ENCODE measurements around the gene PPIG.
"Not testable (repeated sequence)": the region's sequence is repeated elsewhere in the genome, so short reads cannot be mapped to it uniquely, and the experiment has no call there.

PPIG gene

GRCh38 chr2:169664978-169665930, 81.1 kb downstream of the PPIG start:
- no peak for DNase-seq

DNA sequence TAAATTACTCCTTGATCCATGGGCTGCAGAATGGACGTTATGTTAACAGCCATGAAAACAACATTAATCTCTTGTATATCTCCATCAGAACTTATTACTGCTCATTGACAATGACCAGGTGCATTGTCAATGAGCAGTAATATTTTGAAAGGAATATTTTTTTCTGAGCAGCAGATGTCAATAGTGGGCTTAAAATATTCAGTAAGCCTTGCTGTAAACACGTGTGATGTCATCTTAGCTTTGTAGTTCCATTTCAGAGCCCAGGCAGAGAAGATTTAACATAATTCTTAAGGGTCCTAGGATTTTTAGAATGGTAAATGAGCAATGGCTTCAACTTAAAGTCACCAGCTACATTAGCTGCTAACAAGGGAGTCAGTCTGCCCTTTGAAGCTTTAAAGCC, 83.4 kb downstream of the PPIG start:
- no peak for DNase-seq

GRCh38 chr2:169670215-169670651, 86.1 kb downstream of the PPIG start:
- no peak for DNase-seq

- DNase-seq, result no peak
Observed at GRCh38 chr2:169670937-169671336, 86.8 kb downstream of the PPIG start.

GRCh38 chr2:169672406-169672805, 88.3 kb downstream of the PPIG start:
- DNase-seq, result no peak

DNA sequence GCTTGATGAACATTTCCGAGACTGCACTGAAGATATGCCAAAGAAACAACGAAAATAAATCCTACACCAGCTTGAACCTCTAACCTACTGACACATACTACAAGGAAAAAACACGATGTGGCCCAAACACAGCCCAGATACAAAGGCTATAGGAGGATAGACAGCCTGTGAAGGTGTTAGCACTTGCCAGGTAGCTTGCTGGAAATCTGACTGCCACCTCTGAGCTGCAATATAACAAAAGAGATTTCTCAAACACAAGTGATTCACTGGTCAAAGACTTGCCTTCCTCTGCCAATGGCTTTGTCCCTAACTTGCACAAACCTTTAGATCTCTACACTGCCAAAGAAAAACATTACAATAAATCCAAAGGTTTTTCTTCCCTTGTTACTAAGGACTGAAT, 89.0 kb downstream of the PPIG start:
- no peak for DNase-seq

DNA sequence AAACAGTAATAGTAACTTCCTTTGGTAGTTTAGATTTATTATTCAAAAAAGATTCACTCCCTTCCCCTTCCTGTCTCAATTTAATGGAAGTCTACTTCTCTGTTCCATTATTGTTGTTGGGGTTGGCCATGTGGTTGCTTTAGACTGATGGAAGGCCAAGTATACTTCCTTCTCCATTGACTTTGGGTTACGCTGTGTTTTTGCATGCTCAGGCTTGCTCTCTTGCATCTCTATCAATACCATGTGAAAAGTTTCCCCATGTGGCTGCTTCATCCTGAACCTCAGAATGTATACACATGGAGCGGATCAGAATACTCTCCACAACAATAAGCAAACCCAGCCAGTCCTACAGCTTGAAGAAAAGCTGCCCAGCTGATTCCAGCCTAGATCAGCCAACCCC, 89.8 kb downstream of the PPIG start:
- no peak for DNase-seq

DNA sequence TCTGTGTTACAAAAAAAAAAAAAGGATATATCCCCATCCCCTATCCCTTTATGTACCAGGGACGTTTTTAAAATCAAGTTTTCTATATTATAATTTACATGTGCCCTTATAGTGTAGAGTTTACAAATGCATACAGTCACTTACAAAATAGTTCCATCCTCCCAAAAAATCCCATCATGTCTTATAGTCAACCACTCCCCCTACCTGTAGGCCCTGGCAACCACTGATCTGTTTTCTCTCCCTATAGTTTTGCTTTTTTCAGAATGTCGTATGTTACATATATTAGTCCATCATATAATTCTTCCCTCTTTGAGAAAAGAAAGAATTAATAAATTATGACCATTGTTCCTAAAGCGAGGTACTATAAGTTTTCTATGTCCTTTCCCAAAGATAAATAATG, 92.2 kb downstream of the PPIG start:
- DNase-seq, result no peak

GRCh38 chr2:169676850-169677249, 92.7 kb downstream of the PPIG start:
- no peak for DNase-seq

DNA sequence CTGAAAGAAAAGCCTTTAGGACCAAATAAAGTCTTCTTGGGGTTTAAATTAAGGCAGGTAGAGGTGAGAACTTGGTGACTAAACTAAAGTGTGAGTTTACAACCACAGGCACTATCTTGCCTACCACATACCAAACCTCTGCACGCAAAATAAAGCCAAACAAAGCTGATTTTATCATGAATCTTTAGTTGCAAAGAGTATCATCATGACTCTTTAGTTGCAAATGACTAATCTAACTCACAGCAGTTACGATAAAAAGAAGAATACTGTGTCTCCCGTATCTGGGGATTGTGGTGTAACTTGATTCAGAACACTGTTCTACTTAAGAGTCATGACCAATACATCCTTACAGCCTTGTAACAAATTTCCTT, 98.9 kb downstream of the PPIG start:
- peak; percentile 20 for DNase-seq

- DNase-seq, result no peak
Observed at GRCh38 chr2:169683425-169684134, 99.4 kb downstream of the PPIG start.

DNA sequence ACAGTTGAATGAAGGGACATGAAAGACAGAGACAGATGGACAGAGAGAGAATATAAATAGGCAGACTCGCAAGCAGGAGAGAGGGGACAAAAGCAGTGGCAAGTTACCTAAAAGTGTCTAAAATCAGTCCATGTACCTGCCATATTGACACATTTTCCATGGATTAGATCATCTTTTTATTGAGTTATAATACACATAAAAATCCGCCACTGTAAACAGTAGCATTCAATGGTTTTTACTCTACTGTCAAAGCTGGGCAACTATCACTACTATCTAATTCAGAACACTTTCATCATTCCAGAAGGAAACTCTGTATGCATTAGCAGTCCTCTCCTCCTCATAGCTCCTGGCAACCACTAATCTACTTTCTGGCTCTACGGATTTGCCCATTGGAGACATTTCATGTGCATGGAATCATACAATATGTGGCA, 100.0 kb downstream of the PPIG start:
- DNase-seq, result no peak

GRCh38 chr2:169684712-169685111, 100.6 kb downstream of the PPIG start:
- DNase-seq, result not testable (repeated sequence)

GRCh38 chr2:169686825-169687224, 102.7 kb downstream of the PPIG start:
- not testable (repeated sequence) for DNase-seq

- DNase-seq, result not testable (repeated sequence)
Observed at GRCh38 chr2:169687943-169688342, 103.8 kb downstream of the PPIG start.

- DNase-seq, result no peak
Observed at GRCh38 chr2:169690958-169691357, 106.8 kb downstream of the PPIG start.
